Liver (tissue), 9 donors: ENCODE results near the gene LAG3. TPM values are rescaled to one million over a fixed set of nuclear protein-coding genes. Genes with fewer than 3 reads are reported as not detected.

Experiments
- DNase-seq: peaks from one replicate; pipeline ENCODE4 v3.0.0-alpha.2; 2017; ENCODE audit warnings: low spot score
- H3K27ac ChIP-seq, 2 donors: one replicate each; pipeline ENCODE4 v1.7.0; 2013; ENCODE audit warnings: inconsistent platforms in 2 of 2, low read length in 2 of 2, control low read depth in 1 of 2, low read depth in 1 of 2, mild to moderate bottlenecking in 1 of 2
- H3K27me3 ChIP-seq, 4 donors: one replicate each; pipeline versions ENCODE4 v1.6.1 to v1.7.0; 2013; ENCODE audit warnings: low read length in 3 of 4, inconsistent platforms in 1 of 4, mild to moderate bottlenecking in 1 of 4, moderate library complexity in 1 of 4; ENCODE audit not compliant: control insufficient read depth in 4 of 4, insufficient read depth in 4 of 4
- H3K36me3 ChIP-seq, 4 donors: one replicate each; pipeline versions ENCODE4 v1.6.1 to v1.7.0; 2013; ENCODE audit warnings: low read length in 3 of 4, mild to moderate bottlenecking in 3 of 4, low read depth in 1 of 4, moderate library complexity in 1 of 4; ENCODE audit not compliant: control insufficient read depth in 4 of 4, insufficient read depth in 3 of 4
- H3K4me1 ChIP-seq, 4 donors: one replicate each; pipeline versions ENCODE4 v1.6.1 to v1.7.0; 2013; ENCODE audit warnings: low read length in 3 of 4, mild to moderate bottlenecking in 3 of 4, moderate library complexity in 1 of 4; ENCODE audit not compliant: control insufficient read depth in 4 of 4, insufficient read depth in 4 of 4
- H3K4me3 ChIP-seq, 3 donors: one replicate each; pipeline versions ENCODE4 v1.6.1 to v1.7.0; 2013; ENCODE audit warnings: low read length in 3 of 3, control low read depth in 1 of 3, low read depth in 1 of 3, mild to moderate bottlenecking in 1 of 3
- H3K9ac ChIP-seq, 2 donors: one replicate each; pipeline ENCODE4 v1.7.0; 2013; ENCODE audit warnings: low read length in 2 of 2, mild to moderate bottlenecking in 2 of 2, moderate library complexity in 2 of 2, control low read depth in 1 of 2, low read depth in 1 of 2
- H3K9me3 ChIP-seq, 4 donors: one replicate each; pipeline versions ENCODE4 v1.6.1 to v1.7.0; 2013; ENCODE audit warnings: low read length in 3 of 4; ENCODE audit not compliant: control insufficient read depth in 4 of 4
- EGR1 ChIP-seq, 2 donors: IDR thresholded peaks; 2 replicates each; pipeline ENCODE4 v1.6.1; 2016 to 2018; ENCODE audit warnings: antibody characterized with exemption in 2 of 2, low read depth in 2 of 2
- FOXA2 ChIP-seq: IDR thresholded peaks from 2 replicates; pipeline ENCODE4 v1.6.1; 2016; ENCODE audit warnings: antibody characterized with exemption
- HNF4A ChIP-seq, 2 donors: conservative IDR thresholded peaks; 2 replicates each; pipeline ENCODE4 v1.6.1; 2016; ENCODE audit warnings: antibody characterized with exemption in 2 of 2, mild to moderate bottlenecking in 2 of 2
- HNF4G ChIP-seq: IDR thresholded peaks from 2 replicates; pipeline ENCODE4 v1.6.1; 2016; ENCODE audit warnings: antibody characterized with exemption
- JUND ChIP-seq, 2 donors: IDR thresholded peaks; 2 replicates each; pipeline ENCODE4 v1.6.1; 2016; ENCODE audit warnings: antibody characterized with exemption in 2 of 2
- NR2F2 ChIP-seq: IDR thresholded peaks from 2 replicates; pipeline ENCODE4 v1.6.1; 2016; ENCODE audit warnings: antibody characterized with exemption
- RXRA ChIP-seq, 2 donors: IDR thresholded peaks; 2 replicates each; pipeline ENCODE4 v1.6.1; 2017 to 2018; ENCODE audit warnings: antibody characterized with exemption in 2 of 2, mild to moderate bottlenecking in 1 of 2
- SP1 ChIP-seq: IDR thresholded peaks from 2 replicates; pipeline ENCODE4 v1.6.1; 2018; ENCODE audit warnings: antibody characterized with exemption, mild to moderate bottlenecking
- WGBS: extraction: QIAGEN DNeasy Blood & Tissue Kit; methylation state at CpG from one replicate; pipeline ENCODE4 v1.1.7; 2013; 5-methylcytosine and 5-hydroxymethylcytosine counted together
- polyA plus RNA-seq, 2 donors: library from polyadenylated mRNA; stranded (reverse) in 1 of 2; unstranded in 1 of 2; fragments of 200-250 nt in 1 of 2; fragments of >200 nt in 1 of 2; fragmentation: Nextera tagmentation in 1 of 2; extraction: Ambion mirVana in 1 of 2; gene quantifications; one replicate each; pipeline versions ENCODE4 v1.2.1 to v1.2.3, GENCODE V29; 2013 to 2015
- total RNA-seq, 2 donors: library from RNA; depleted of rRNA; stranded (reverse); fragments of >200 nt; gene quantifications; one replicate each; pipeline ENCODE4 v1.2.3, GENCODE V29; 2014
- TF ChIP-seq, protein P1 (sequence below): IDR thresholded peaks from 2 replicates; pipeline ENCODE4 v1.6.1; 2016; ENCODE audit warnings: antibody characterized with exemption, mild to moderate bottlenecking
- TF ChIP-seq, protein P2 (sequence below): IDR thresholded peaks from 2 replicates; pipeline ENCODE4 v1.6.1; 2016; ENCODE audit warnings: antibody characterized with exemption
- TF ChIP-seq, protein P3 (sequence below): fragments of 150-350 bp; IDR thresholded peaks from 2 replicates; pipeline ENCODE4 v1.5.1; 2017; ENCODE audit warnings: improper control_type of control experiment, low read depth, low read length; ENCODE audit not compliant: missing input control
- TF ChIP-seq, protein P4 (sequence below): IDR thresholded peaks from 2 replicates; pipeline ENCODE4 v1.6.1; 2016; ENCODE audit warnings: antibody characterized with exemption
- TF ChIP-seq, protein P5 (sequence below): IDR thresholded peaks from 2 replicates; pipeline ENCODE4 v1.6.1; 2016; ENCODE audit warnings: antibody characterized with exemption
- donor health status: healthy.
- donor health status: healthy.
- donor health status: healthy.
- donor health status: healthy.
- donor health status: healthy.

LAG3 gene
- total and polyA plus RNA-seq, 4 donors = 0.14 to 1.2 (median 0.47) TPM

DNA sequence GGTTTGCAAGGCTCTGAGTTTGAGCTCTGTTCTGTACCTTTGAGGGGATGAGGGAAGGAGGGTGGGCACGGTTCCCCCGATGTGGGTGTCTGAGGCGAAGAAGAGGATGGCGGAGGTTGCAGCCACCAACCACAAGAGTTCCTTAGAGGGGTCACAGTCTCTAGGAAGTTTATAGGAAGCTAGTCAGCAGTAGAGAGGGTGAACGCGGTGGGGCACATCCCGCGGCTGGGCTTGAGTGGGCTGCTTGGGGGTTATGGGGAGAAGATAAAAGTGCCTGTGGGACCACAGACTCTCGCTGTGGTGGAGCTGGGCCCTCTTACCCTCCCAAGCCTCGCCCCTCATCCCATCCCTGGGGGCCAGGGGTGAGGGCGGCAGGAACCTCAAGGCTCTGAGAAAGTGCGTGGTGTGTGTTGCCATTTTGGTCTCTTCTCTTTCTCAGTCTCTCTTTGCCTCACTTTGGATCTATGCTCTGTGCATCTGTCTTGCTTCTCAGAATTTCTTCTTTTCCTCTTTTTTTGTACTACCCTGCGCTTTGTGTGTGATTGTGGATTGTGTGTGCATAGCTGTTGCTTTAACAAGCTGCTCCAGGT lies 19.7 kb downstream of the LAG3 start (continued):
- TF ChIP-seq, protein P1, sequence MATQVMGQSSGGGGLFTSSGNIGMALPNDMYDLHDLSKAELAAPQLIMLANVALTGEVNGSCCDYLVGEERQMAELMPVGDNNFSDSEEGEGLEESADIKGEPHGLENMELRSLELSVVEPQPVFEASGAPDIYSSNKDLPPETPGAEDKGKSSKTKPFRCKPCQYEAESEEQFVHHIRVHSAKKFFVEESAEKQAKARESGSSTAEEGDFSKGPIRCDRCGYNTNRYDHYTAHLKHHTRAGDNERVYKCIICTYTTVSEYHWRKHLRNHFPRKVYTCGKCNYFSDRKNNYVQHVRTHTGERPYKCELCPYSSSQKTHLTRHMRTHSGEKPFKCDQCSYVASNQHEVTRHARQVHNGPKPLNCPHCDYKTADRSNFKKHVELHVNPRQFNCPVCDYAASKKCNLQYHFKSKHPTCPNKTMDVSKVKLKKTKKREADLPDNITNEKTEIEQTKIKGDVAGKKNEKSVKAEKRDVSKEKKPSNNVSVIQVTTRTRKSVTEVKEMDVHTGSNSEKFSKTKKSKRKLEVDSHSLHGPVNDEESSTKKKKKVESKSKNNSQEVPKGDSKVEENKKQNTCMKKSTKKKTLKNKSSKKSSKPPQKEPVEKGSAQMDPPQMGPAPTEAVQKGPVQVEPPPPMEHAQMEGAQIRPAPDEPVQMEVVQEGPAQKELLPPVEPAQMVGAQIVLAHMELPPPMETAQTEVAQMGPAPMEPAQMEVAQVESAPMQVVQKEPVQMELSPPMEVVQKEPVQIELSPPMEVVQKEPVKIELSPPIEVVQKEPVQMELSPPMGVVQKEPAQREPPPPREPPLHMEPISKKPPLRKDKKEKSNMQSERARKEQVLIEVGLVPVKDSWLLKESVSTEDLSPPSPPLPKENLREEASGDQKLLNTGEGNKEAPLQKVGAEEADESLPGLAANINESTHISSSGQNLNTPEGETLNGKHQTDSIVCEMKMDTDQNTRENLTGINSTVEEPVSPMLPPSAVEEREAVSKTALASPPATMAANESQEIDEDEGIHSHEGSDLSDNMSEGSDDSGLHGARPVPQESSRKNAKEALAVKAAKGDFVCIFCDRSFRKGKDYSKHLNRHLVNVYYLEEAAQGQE = no peak
- TF ChIP-seq EGR1 (IDR thresholded peaks at IDR 0.05; ENCODE audit: low read depth in 2 of 2) = no peak

DNA sequence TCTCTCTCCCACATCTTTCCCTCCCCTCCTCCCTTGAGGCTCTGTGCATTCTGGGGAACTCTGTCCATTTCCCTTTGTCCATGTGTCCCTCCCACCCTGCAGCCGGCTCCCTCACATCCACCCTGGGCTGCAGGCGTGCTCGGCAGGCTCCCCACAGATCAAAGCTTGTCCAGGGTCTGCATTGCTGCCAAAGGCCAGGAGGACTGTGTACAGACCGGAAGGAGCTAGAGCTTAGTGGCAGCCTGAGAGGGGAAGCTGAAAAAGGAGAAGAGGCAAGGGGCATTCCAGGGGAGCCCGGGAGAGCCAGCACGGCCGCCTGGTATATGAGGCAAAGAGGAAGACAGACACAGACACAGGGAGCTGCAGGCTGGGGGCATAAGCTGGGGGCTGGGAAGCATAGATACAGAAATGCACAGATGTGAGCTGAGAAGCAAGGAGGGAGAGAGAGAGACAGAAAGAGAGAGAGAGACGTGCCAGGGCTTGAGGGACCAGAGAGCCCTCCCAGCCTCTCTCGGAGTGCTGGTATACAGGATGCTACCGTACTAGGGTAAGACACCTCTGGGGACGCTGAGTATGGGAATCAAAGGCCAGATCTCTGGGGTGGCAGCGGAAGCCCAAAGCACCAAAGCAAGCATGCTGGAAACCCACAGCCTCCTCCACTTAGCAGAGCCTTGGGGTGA lies 20.3 kb downstream of the LAG3 start:
- H3K27ac ChIP-seq = peak overlapping the region in 1 of 2 donors; percentile 29
- no peaks in the 10 kb centered on the region for H3K27me3 ChIP-seq
- peak overlapping the region in 1 of 2 donors; percentile 51 for H3K9ac ChIP-seq
- H3K9me3 ChIP-seq = no peaks in the 10 kb centered on the region
- WGBS = 57% methylated on average over 12 of the region's 12 CpGs
- no peaks in the 10 kb centered on the region for H3K36me3 ChIP-seq
- TF ChIP-seq, protein P2, sequence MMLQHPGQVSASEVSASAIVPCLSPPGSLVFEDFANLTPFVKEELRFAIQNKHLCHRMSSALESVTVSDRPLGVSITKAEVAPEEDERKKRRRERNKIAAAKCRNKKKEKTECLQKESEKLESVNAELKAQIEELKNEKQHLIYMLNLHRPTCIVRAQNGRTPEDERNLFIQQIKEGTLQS = no peak
- TF ChIP-seq, protein P3, sequence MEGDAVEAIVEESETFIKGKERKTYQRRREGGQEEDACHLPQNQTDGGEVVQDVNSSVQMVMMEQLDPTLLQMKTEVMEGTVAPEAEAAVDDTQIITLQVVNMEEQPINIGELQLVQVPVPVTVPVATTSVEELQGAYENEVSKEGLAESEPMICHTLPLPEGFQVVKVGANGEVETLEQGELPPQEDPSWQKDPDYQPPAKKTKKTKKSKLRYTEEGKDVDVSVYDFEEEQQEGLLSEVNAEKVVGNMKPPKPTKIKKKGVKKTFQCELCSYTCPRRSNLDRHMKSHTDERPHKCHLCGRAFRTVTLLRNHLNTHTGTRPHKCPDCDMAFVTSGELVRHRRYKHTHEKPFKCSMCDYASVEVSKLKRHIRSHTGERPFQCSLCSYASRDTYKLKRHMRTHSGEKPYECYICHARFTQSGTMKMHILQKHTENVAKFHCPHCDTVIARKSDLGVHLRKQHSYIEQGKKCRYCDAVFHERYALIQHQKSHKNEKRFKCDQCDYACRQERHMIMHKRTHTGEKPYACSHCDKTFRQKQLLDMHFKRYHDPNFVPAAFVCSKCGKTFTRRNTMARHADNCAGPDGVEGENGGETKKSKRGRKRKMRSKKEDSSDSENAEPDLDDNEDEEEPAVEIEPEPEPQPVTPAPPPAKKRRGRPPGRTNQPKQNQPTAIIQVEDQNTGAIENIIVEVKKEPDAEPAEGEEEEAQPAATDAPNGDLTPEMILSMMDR = no peak
- no peak for TF ChIP-seq JUND (IDR thresholded peaks at IDR 0.05)
- TF ChIP-seq, protein P1 = no peak
- no peak for TF ChIP-seq HNF4A (conservative IDR thresholded peaks at IDR 0.05)
- no peak for TF ChIP-seq HNF4G
- TF ChIP-seq, protein P4, sequence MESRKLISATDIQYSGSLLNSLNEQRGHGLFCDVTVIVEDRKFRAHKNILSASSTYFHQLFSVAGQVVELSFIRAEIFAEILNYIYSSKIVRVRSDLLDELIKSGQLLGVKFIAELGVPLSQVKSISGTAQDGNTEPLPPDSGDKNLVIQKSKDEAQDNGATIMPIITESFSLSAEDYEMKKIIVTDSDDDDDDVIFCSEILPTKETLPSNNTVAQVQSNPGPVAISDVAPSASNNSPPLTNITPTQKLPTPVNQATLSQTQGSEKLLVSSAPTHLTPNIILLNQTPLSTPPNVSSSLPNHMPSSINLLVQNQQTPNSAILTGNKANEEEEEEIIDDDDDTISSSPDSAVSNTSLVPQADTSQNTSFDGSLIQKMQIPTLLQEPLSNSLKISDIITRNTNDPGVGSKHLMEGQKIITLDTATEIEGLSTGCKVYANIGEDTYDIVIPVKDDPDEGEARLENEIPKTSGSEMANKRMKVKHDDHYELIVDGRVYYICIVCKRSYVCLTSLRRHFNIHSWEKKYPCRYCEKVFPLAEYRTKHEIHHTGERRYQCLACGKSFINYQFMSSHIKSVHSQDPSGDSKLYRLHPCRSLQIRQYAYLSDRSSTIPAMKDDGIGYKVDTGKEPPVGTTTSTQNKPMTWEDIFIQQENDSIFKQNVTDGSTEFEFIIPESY = no peak
- TF ChIP-seq FOXA2 = no peak
- TF ChIP-seq, protein P5, sequence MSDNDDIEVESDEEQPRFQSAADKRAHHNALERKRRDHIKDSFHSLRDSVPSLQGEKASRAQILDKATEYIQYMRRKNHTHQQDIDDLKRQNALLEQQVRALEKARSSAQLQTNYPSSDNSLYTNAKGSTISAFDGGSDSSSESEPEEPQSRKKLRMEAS = no peak
- TF ChIP-seq RXRA (IDR thresholded peaks at IDR 0.05) = no peak
- no peak for TF ChIP-seq SP1
- TF ChIP-seq NR2F2 = no peak
- DNase-seq = no peak
- peaks cover 0 to 15% (median 4%) of the 10 kb centered on the region in 4 donors for H3K4me1 ChIP-seq
- H3K4me3 ChIP-seq = no peak overlapping the region
